Adipocyte (in vitro differentiated cells): ENCODE measurements around the gene RARRES2.

ENCODE experiments used
- DNase-seq: peaks from one replicate; pipeline ENCODE4 v3.0.0-alpha.2; 2015; ENCODE audit warnings: low read depth
- H3K27me3 ChIP-seq: replicated peaks from 2 replicates; pipeline ENCODE4 v1.7.0; 2013; ENCODE audit warnings: mild to moderate bottlenecking, low read length, moderate library complexity; ENCODE audit not compliant: control insufficient read depth, insufficient read depth
- H3K36me3 ChIP-seq: 2 replicates; pipeline ENCODE4 v1.7.0; 2013; ENCODE audit warnings: low read length, mild to moderate bottlenecking, moderate library complexity; ENCODE audit not compliant: control insufficient read depth, insufficient read depth, severe bottlenecking
- H3K4me1 ChIP-seq: 2 replicates; pipeline ENCODE4 v1.7.0; 2013; ENCODE audit warnings: mild to moderate bottlenecking, low read length, moderate library complexity; ENCODE audit not compliant: control insufficient read depth, insufficient read depth
- H3K4me3 ChIP-seq: 2 replicates; pipeline ENCODE4 v1.7.0; 2013; ENCODE audit warnings: mild to moderate bottlenecking, low read length, moderate library complexity
- H3K9ac ChIP-seq: 2 replicates; pipeline ENCODE4 v1.7.0; 2013; ENCODE audit warnings: mild to moderate bottlenecking, low read length, moderate library complexity
- H3K9me3 ChIP-seq: 2 replicates; pipeline ENCODE4 v1.7.0; 2013; ENCODE audit warnings: mild to moderate bottlenecking, low read length, moderate library complexity; ENCODE audit not compliant: control insufficient read depth

RARRES2 gene

GRCh38 chr7:150334108-150334507, 7.3 kb downstream of the RARRES2 start:
- DNase-seq: no peak
- no peaks in the 10 kb centered on the region for H3K36me3 ChIP-seq

GRCh38 chr7:150333659-150334058, 7.8 kb downstream of the RARRES2 start:
- H3K36me3 ChIP-seq: no peaks in the 10 kb centered on the region
- no peak for DNase-seq
- H3K27me3 ChIP-seq: peaks cover 14% of the 10 kb centered on the region
- no peak overlapping the region for H3K9ac ChIP-seq
- H3K4me1 ChIP-seq: peaks cover 14% of the 10 kb centered on the region
- no peaks in the 10 kb centered on the region for H3K9me3 ChIP-seq
- no peak overlapping the region for H3K4me3 ChIP-seq

More at GRCh38 chr7:150334108-150334507, 7.3 kb downstream of the RARRES2 start:
- H3K4me3 ChIP-seq: no peak overlapping the region
- peaks cover 14% of the 10 kb centered on the region for H3K4me1 ChIP-seq
- no peak overlapping the region for H3K9ac ChIP-seq
- H3K9me3 ChIP-seq: no peaks in the 10 kb centered on the region
- peaks cover 15% of the 10 kb centered on the region for H3K27me3 ChIP-seq

- H3K27me3 ChIP-seq: peaks cover 14% of the 10 kb centered on the region
- H3K4me3 ChIP-seq: no peak overlapping the region
- no peaks in the 10 kb centered on the region for H3K36me3 ChIP-seq
- H3K4me1 ChIP-seq: peaks cover 14% of the 10 kb centered on the region
- DNase-seq: no peak
- no peak overlapping the region for H3K9ac ChIP-seq
- no peaks in the 10 kb centered on the region for H3K9me3 ChIP-seq
Observed at GRCh38 chr7:150332852-150333635, 8.4 kb downstream of the RARRES2 start.

DNA sequence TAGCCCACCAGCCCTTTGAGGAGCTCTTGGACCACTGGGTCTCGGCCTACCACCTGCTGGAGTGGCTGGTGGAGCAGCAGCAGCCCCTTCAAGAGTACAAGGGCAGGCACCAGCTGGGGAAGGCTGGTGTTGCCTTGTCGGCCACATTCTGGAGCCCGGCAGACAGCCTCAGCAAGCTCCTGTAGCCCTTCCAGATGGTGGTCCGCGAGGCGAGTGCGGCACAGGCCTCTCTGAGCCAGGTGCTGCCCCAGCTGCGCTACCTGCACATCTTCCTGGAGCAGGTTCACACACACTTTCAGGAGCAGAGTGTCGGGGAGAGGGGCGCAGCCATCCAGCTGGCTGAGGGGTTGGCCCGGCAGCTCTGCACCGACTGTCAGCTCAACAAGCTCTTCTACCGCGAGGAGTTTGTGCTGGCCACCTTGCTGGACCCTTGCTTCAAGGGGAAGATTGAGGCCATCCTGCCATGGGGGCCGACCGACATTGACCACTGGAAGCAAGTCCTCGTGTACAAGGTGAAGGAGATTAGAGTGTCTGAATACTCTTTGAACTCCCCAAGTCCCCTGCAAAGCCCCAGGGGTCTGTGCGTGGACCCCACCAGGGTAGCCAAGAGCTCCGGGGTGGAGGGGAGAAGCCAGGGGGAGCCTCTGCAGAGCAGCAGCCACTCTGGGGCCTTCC, 11.1 kb downstream of the RARRES2 start:
- Histone ChIP-seq H3K36me3 (no peaks in the 10 kb centered on the region), H3K4me1 (peaks cover 9% of the 10 kb centered on the region), H3K9ac (no peak overlapping the region), H3K4me3 (no peak overlapping the region), H3K9me3 (no peaks in the 10 kb centered on the region), H3K27me3 (peaks cover 14% of the 10 kb centered on the region)
- DNase-seq: no peak

DNA sequence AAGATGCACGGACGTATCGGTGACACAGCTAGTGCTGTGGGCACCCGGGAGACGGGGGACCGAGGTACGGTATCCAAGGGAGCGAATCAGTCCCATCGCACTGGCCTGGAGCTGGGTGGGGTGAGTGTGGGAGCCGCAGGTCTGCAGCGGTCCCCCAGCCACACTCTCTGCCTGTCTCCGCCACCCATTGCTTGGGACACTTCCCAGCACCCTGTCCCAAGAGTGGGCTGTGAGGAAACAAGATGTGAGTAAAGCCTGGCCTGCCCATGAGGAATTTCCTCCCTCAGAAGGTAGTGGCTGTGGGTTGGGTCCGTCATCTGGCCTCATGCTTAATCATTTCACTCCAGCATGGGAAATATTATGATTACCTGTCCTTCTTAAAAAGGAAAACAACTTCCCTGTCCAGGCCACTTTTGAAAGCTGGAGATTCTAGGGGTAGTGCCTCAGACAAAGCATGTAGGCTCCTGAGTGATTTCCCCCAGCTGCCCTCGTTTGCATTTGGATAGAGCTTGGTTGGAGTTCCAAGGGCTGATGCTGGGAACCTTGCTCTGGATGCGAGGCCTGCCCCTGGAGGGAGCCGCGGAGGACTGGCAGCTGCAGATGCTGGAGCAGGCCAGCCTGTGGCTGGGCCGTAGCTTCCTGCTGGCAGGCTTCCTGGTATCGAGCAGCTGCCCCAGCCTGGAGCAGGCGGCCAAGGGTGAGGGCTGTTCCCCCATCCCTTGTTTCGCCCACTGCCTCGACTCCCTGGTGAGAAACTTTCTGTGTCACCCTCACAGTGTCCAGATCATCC, 11.9 kb downstream of the RARRES2 start:
- Histone ChIP-seq H3K36me3 (no peaks in the 10 kb centered on the region), H3K4me3 (no peak overlapping the region), H3K4me1 (peaks cover 11% of the 10 kb centered on the region), H3K27me3 (peaks cover 14% of the 10 kb centered on the region), H3K9me3 (no peaks in the 10 kb centered on the region), H3K9ac (no peak overlapping the region)
- DNase-seq: no peak

DNA sequence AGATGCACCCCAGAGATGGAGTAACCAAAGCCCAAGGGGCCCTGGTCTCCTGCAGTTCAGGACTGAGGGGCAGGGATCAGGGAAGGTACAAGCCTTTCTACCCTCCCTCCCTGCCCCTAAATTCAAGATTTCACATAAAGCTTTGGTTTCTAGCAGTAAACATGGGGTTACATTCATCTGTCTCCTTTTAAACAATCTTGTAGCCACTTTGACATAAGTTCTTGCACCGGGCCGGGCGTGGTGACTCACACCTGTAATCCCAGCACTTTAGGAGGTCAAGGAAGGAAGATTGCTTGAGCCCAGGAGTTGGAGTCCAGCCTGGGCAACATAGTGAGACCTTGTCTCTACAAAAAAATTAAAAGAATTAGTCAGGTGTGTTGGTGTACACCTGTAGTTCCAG, 14.1 kb downstream of the RARRES2 start:
- H3K27me3 ChIP-seq: peaks cover 15% of the 10 kb centered on the region
- DNase-seq: no peak
- no peaks in the 10 kb centered on the region for H3K36me3 ChIP-seq
- no peak overlapping the region for H3K9ac ChIP-seq
- no peak overlapping the region for H3K4me3 ChIP-seq
- H3K4me1 ChIP-seq: peaks cover 23% of the 10 kb centered on the region
- no peaks in the 10 kb centered on the region for H3K9me3 ChIP-seq

DNA sequence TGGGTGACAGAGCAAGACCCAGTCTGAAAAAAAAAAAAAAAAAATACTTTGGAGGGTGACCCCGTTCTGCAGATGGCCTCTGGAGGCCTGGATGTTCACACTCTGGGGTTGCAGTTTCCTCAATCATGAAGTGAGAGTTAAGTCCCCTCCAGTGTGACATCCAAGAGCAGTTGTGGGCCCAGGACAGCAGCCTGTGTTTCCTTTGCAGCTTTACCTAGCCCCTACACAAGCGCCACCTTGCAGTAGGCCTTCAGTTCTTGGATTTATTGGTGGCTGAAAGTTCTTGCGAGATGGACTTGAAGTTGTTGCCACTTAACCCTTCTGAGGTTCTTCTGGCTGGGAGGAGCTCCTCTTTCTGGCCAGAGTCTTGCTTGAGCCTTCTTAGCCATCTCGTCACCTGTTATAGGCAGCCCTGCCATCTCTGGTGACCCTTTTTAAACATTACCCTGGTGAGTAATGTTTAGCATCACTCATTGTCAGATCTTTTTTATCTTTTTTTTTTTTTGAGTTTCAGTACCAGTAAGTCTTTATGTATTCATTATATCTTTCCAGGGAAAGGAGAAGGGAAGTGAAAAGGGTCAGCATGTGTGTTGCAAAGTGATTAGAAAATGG, 14.7 kb downstream of the RARRES2 start:
- H3K4me1 ChIP-seq: peaks cover 23% of the 10 kb centered on the region
- no peak overlapping the region for H3K9ac ChIP-seq
- peaks cover 16% of the 10 kb centered on the region for H3K27me3 ChIP-seq
- no peak for DNase-seq
- H3K9me3 ChIP-seq: no peaks in the 10 kb centered on the region
- H3K4me3 ChIP-seq: no peak overlapping the region
- H3K36me3 ChIP-seq: no peaks in the 10 kb centered on the region

- Histone ChIP-seq H3K9me3 (no peaks in the 10 kb centered on the region), H3K4me3 (no peak overlapping the region), H3K9ac (no peak overlapping the region), H3K4me1 (peaks cover 23% of the 10 kb centered on the region), H3K36me3 (no peaks in the 10 kb centered on the region), H3K27me3 (peaks cover 16% of the 10 kb centered on the region)
- DNase-seq: no peak
Observed at GRCh38 chr7:150325901-150326300, 15.5 kb downstream of the RARRES2 start.

GRCh38 chr7:150325110-150325611, 16.3 kb downstream of the RARRES2 start:
- no peak overlapping the region for H3K9ac ChIP-seq
- no peak overlapping the region for H3K4me3 ChIP-seq
- H3K27me3 ChIP-seq: peaks cover 11% of the 10 kb centered on the region
- peaks cover 23% of the 10 kb centered on the region for H3K4me1 ChIP-seq
- H3K36me3 ChIP-seq: no peaks in the 10 kb centered on the region
- no peaks in the 10 kb centered on the region for H3K9me3 ChIP-seq
- no peak for DNase-seq

GRCh38 chr7:150324373-150324961, 17.0 kb downstream of the RARRES2 start:
- H3K36me3 ChIP-seq: no peaks in the 10 kb centered on the region
- peaks cover 11% of the 10 kb centered on the region for H3K27me3 ChIP-seq
- H3K9me3 ChIP-seq: no peaks in the 10 kb centered on the region
- H3K9ac ChIP-seq: no peak overlapping the region
- DNase-seq: no peak
- no peak overlapping the region for H3K4me3 ChIP-seq
- H3K4me1 ChIP-seq: peaks cover 23% of the 10 kb centered on the region
